MCF 10A (cell line): ENCODE results near the gene ADPRHL1. TPM values are rescaled to one million over a fixed set of nuclear protein-coding genes. Genes with fewer than 3 reads are reported as not detected.

Experiments
- BruUV-seq: library from RNA; stranded (reverse); fragments of 400-500 nt; replicated peaks from 2 replicates; lab custom pipeline; 2021; lab: Mats Ljungman, UMichigan
- CTCF ChIA-PET: fragments of 300-600 bp; sonication (Branson Sonifier 250); formaldehyde crosslinking; extraction: SDS; loops from one replicate; lab custom pipeline; 2021; ENCODE audit warnings: antibody characterized with exemption, inconsistent platforms; lab: Yijun Ruan, JAX
- POLR2A ChIA-PET: fragments of 300-600, 350-650 bp; sonication (Branson Sonifier 250); formaldehyde crosslinking; extraction: SDS; loops from one replicate; lab custom pipeline; 2020; ENCODE audit warnings: antibody characterized with exemption, inconsistent platforms; lab: Yijun Ruan, JAX
- DNase-seq: peaks from one replicate; pipeline ENCODE4 v3.0.0-alpha.2; 2018; ENCODE audit not compliant: unreplicated experiment
- H3K27ac Mint-ChIP-seq: one replicate; pipeline ENCODE4 v1.8.0; 2022; ENCODE audit warnings: mild to moderate bottlenecking, low read depth, mixed read lengths; ENCODE audit not compliant: unreplicated experiment
- H3K27me3 Mint-ChIP-seq: one replicate; pipeline ENCODE4 v1.8.0; 2022; ENCODE audit warnings: mixed read lengths; ENCODE audit not compliant: insufficient read depth, unreplicated experiment
- H3K36me3 Mint-ChIP-seq: one replicate; pipeline ENCODE4 v1.8.0; 2022; ENCODE audit warnings: mild to moderate bottlenecking, moderate library complexity, mixed read lengths; ENCODE audit not compliant: insufficient read depth, unreplicated experiment
- H3K4me1 Mint-ChIP-seq: one replicate; pipeline ENCODE4 v1.8.0; 2022; ENCODE audit warnings: mixed read lengths; ENCODE audit not compliant: insufficient read depth, unreplicated experiment
- H3K4me3 Mint-ChIP-seq: one replicate; pipeline ENCODE4 v1.8.0; 2022; ENCODE audit warnings: mild to moderate bottlenecking, moderate library complexity, mixed read lengths; ENCODE audit not compliant: unreplicated experiment
- H3K9me3 Mint-ChIP-seq: one replicate; pipeline ENCODE4 v1.8.0; 2022; ENCODE audit warnings: mixed read lengths; ENCODE audit not compliant: unreplicated experiment
- CTCF ChIP-seq: fragments of 200-600 bp; IDR thresholded peaks from one replicate; pipeline ENCODE4 v1.8.0; 2022; ENCODE audit warnings: antibody characterized with exemption, mild to moderate bottlenecking; ENCODE audit not compliant: unreplicated experiment
- intact Hi-C: fragments of 100-400 bp; cut with micrococcal nuclease; formaldehyde crosslinking; loops from 2 replicates; pipeline ENCODE4 v1.14.1; 2022
- total RNA-seq: library from RNA; stranded (reverse); gene quantifications from 2 replicates; pipeline ENCODE4 v1.2.3, GENCODE V29; 2022

ADPRHL1 gene
- total RNA-seq, 1 experiment from 2014 or later, result 2.6 TPM

GRCh38 chr13:113358653-113359190, 94.6 kb downstream of the ADPRHL1 start:
- BruUV-seq, result no TSS peak
- no peak for DNase-seq
- no peak overlapping the region for H3K27ac Mint-ChIP-seq

GRCh38 chr13:113357529-113357928, 95.8 kb downstream of the ADPRHL1 start:
- intact Hi-C loops, result no loop called here
- H3K36me3 Mint-ChIP-seq, result no peaks in the 10 kb centered on the region
- TF ChIP-seq CTCF, result no peak
- CTCF ChIA-PET, result no interaction called here
- no peak overlapping the region for H3K4me3 Mint-ChIP-seq
- H3K9me3 Mint-ChIP-seq, result no peaks in the 10 kb centered on the region
- POLR2A ChIA-PET, result no interaction called here
- no peaks in the 10 kb centered on the region for H3K4me1 Mint-ChIP-seq
- H3K27me3 Mint-ChIP-seq, result no peaks in the 10 kb centered on the region
- H3K27ac Mint-ChIP-seq, result no peak overlapping the region
- no TSS peak for BruUV-seq
- no peak for DNase-seq

More at GRCh38 chr13:113358653-113359190, 94.6 kb downstream of the ADPRHL1 start:
- no peak for TF ChIP-seq CTCF
- Mint-ChIP-seq H3K4me1 (no peaks in the 10 kb centered on the region), H3K27me3 (no peaks in the 10 kb centered on the region), H3K4me3 (no peak overlapping the region), H3K9me3 (no peaks in the 10 kb centered on the region), H3K36me3 (no peaks in the 10 kb centered on the region)
- ChIA-PET CTCF (interaction anchor here (1.7 kb wide), 1 partner anchor 10 kb away, joined by 3 read pairs; no protein-coding TSS in a partner anchor), POLR2A (interaction anchor here (1.0 kb wide), 1 partner anchor 60 kb away, joined by 4 read pairs; no protein-coding TSS in a partner anchor)
- intact Hi-C loops, result no loop called here

- intact Hi-C loops, result no loop called here
- no peak for DNase-seq
Observed at GRCh38 chr13:113356596-113356995, 96.7 kb downstream of the ADPRHL1 start.

GRCh38 chr13:113355621-113356020, 97.7 kb downstream of the ADPRHL1 start:
- Mint-ChIP-seq H3K9me3 (no peaks in the 10 kb centered on the region), H3K27me3 (no peaks in the 10 kb centered on the region), H3K4me3 (no peak overlapping the region), H3K27ac (no peak overlapping the region), H3K4me1 (no peaks in the 10 kb centered on the region), H3K36me3 (no peaks in the 10 kb centered on the region)
- POLR2A ChIA-PET, result no interaction called here
- intact Hi-C loops, result no loop called here
- BruUV-seq, result no TSS peak
- TF ChIP-seq CTCF, result no peak
- CTCF ChIA-PET, result no interaction called here
- no peak for DNase-seq

More at GRCh38 chr13:113356596-113356995, 96.7 kb downstream of the ADPRHL1 start:
- Mint-ChIP-seq H3K4me3 (no peak overlapping the region), H3K27me3 (no peaks in the 10 kb centered on the region), H3K9me3 (no peaks in the 10 kb centered on the region), H3K36me3 (no peaks in the 10 kb centered on the region), H3K27ac (no peak overlapping the region), H3K4me1 (no peaks in the 10 kb centered on the region)
- ChIA-PET CTCF (no interaction called here), POLR2A (no interaction called here)
- no TSS peak for BruUV-seq
- no peak for TF ChIP-seq CTCF
